Measurements from ENCODE around the gene CD9.

GRCh38 chr12:6218347-6218925, 18.2 kb downstream of the CD9 start:
- TF ChIP-seq, protein P1, sequence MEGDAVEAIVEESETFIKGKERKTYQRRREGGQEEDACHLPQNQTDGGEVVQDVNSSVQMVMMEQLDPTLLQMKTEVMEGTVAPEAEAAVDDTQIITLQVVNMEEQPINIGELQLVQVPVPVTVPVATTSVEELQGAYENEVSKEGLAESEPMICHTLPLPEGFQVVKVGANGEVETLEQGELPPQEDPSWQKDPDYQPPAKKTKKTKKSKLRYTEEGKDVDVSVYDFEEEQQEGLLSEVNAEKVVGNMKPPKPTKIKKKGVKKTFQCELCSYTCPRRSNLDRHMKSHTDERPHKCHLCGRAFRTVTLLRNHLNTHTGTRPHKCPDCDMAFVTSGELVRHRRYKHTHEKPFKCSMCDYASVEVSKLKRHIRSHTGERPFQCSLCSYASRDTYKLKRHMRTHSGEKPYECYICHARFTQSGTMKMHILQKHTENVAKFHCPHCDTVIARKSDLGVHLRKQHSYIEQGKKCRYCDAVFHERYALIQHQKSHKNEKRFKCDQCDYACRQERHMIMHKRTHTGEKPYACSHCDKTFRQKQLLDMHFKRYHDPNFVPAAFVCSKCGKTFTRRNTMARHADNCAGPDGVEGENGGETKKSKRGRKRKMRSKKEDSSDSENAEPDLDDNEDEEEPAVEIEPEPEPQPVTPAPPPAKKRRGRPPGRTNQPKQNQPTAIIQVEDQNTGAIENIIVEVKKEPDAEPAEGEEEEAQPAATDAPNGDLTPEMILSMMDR (IDR thresholded peaks at IDR 0.05): no peak
- no peak for TF ChIP-seq EZH2 (IDR thresholded peaks at IDR 0.05; ENCODE audit: borderline replicate concordance, insufficient read depth, low read depth, low read length, poor library complexity, severe bottlenecking)

Data from B cell (primary cell).